ENCODE results near the gene NT5DC2. TPM values are rescaled to one million over a fixed set of nuclear protein-coding genes. Genes with fewer than 3 reads are reported as not detected.

Gene NT5DC2
- total RNA-seq, 2 donors from 2014 or later, result 25.4 to 32.4 TPM

- H3K4me1 ChIP-seq, result no peaks in the 10 kb centered on the region
- H3K9me3 ChIP-seq, result no peaks in the 10 kb centered on the region
- no peak for TF ChIP-seq POLR2A (IDR thresholded peaks at IDR 0.05)
- TF ChIP-seq CTCF (IDR thresholded peaks at IDR 0.05), result no peak
- no peak overlapping the region for H3K4me3 ChIP-seq
- no peaks in the 10 kb centered on the region for H3K27me3 ChIP-seq
- H3K36me3 ChIP-seq (replicated peaks in 1 of 2; ENCODE audit: insufficient read depth in 1 of 2, low read depth in 2 of 2), result peaks cover 0 to 9% of the 10 kb centered on the region in 2 donors
- whole genome bisulfite sequencing, 2 donors, result 95 to 97% methylated on average over 2 of the region's 2 CpGs
- no peak for DNase-seq
- intact Hi-C loops (cut with DNase I), result no loop called here
- H3K27ac ChIP-seq, result no peak overlapping the region
- ATAC-seq, result no peak
Observed at GRCh38 chr3:52568069-52568468, 34.4 kb upstream of the NT5DC2 start.

GRCh38 chr3:52563984-52564383 lies 30.3 kb upstream of the NT5DC2 start:
- H3K27ac ChIP-seq, result no peak overlapping the region
- TF ChIP-seq POLR2A (IDR thresholded peaks at IDR 0.05) (no peak), CTCF (IDR thresholded peaks at IDR 0.05) (no peak)
- 79 to 95% methylated on average over 2 of the region's 2 CpGs for WGBS, 2 donors
- no peaks in the 10 kb centered on the region for H3K27me3 ChIP-seq
- no peak for ATAC-seq
- H3K4me1 ChIP-seq, result no peaks in the 10 kb centered on the region
- H3K9me3 ChIP-seq, result no peaks in the 10 kb centered on the region
- intact Hi-C loops (cut with DNase I), result no loop called here
- DNase-seq, result no peak
- H3K36me3 ChIP-seq (replicated peaks in 1 of 2; ENCODE audit: insufficient read depth in 1 of 2, low read depth in 2 of 2), result peaks cover 0 to 20% of the 10 kb centered on the region in 2 donors
- H3K4me3 ChIP-seq, result no peak overlapping the region

- Histone ChIP-seq H3K27ac (no peak overlapping the region), H3K36me3 (replicated peaks in 1 of 2; ENCODE audit: insufficient read depth in 1 of 2, low read depth in 2 of 2) (peaks cover 4 to 20% of the 10 kb centered on the region in 2 donors), H3K9me3 (no peaks in the 10 kb centered on the region), H3K27me3 (no peaks in the 10 kb centered on the region), H3K4me3 (no peak overlapping the region), H3K4me1 (peaks cover 10% of the 10 kb centered on the region)
- intact Hi-C loops (cut with DNase I), result no loop called here
- ATAC-seq (no peak), DNase-seq (no peak)
- TF ChIP-seq POLR2A (IDR thresholded peaks at IDR 0.05) (no peak), CTCF (IDR thresholded peaks at IDR 0.05) (no peak)
- 70 to 78% methylated on average over 4 of the region's 4 CpGs for WGBS, 2 donors
Observed at GRCh38 chr3:52561028-52561747, 27.5 kb upstream of the NT5DC2 start.

- TF ChIP-seq POLR2A (IDR thresholded peaks at IDR 0.05), result no peak
- no peak for TF ChIP-seq CTCF (IDR thresholded peaks at IDR 0.05)
- Histone ChIP-seq H3K36me3 (replicated peaks in 1 of 2; ENCODE audit: insufficient read depth in 1 of 2, low read depth in 2 of 2) (peaks cover 4 to 15% of the 10 kb centered on the region in 2 donors), H3K4me1 (peaks cover 36% of the 10 kb centered on the region), H3K9me3 (no peaks in the 10 kb centered on the region), H3K27ac (no peak overlapping the region), H3K4me3 (no peak overlapping the region), H3K27me3 (no peaks in the 10 kb centered on the region)
- WGBS, 2 donors, result 97 to 98% methylated on average over 5 of the region's 5 CpGs
- intact Hi-C loops (cut with DNase I), result no loop called here
- no peak for ATAC-seq
- no peak for DNase-seq
Observed at GRCh38 chr3:52558436-52558835, 24.8 kb upstream of the NT5DC2 start.
